WTC11 (cell line): ENCODE measurements around the gene TERF2IP. TPM values are rescaled to one million over a fixed set of nuclear protein-coding genes. Genes with fewer than 3 reads are reported as not detected.

Source experiments
- ATAC-seq: fragments of 200-7000 bp; cut with Tn5 transposase; 2 replicates; pipeline ENCODE4 v1.10.0; 2021; ENCODE audit warnings: mild to moderate bottlenecking, moderate library complexity
- CTCF ChIA-PET: fragments of 300-600 bp; sonication (Branson Sonifier 250); formaldehyde crosslinking; loops from one replicate; lab custom pipeline; 2021; ENCODE audit warnings: antibody characterized with exemption; lab: Charles Lee
- POLR2A ChIA-PET: fragments of 350-600 bp; sonication (Branson Sonifier 250); formaldehyde crosslinking; loops from one replicate; lab custom pipeline; 2021; ENCODE audit warnings: antibody characterized with exemption; lab: Charles Lee
- DNase-seq: peaks from one replicate; pipeline ENCODE4 v3.0.0; 2021; ENCODE audit warnings: low spot score
- H3K27ac Mint-ChIP-seq: 2 replicates; pipeline ENCODE4 v1.8.0; 2021; ENCODE audit warnings: mixed read lengths
- H3K27me3 Mint-ChIP-seq: 2 replicates; pipeline ENCODE4 v1.8.0; 2021; ENCODE audit warnings: low read depth, mild to moderate bottlenecking, moderate library complexity, mixed read lengths
- H3K36me3 Mint-ChIP-seq: 2 replicates; pipeline ENCODE4 v1.8.0; 2021; ENCODE audit warnings: mixed read lengths
- H3K4me1 Mint-ChIP-seq: 2 replicates; pipeline ENCODE4 v1.8.0; 2022; ENCODE audit warnings: mixed read lengths
- H3K4me3 Mint-ChIP-seq: 2 replicates; pipeline ENCODE4 v1.8.0; 2021; ENCODE audit warnings: mild to moderate bottlenecking, moderate library complexity, mixed read lengths
- H3K9me3 Mint-ChIP-seq: 2 replicates; pipeline ENCODE4 v1.8.0; 2021; ENCODE audit warnings: mixed read lengths
- ATF1 ChIP-seq: sonication (generic); formaldehyde crosslinking; IDR thresholded peaks from 2 replicates; pipeline ENCODE4 v1.8.1; 2023; ENCODE audit warnings: mild to moderate bottlenecking, moderate library complexity, missing genetic modification reagents
- CREM ChIP-seq: sonication (generic); formaldehyde crosslinking; IDR thresholded peaks from 2 replicates; pipeline ENCODE4 v1.8.1; 2022; ENCODE audit warnings: mild to moderate bottlenecking, missing genetic modification reagents, moderate library complexity
- ETV6 ChIP-seq: sonication (generic); formaldehyde crosslinking; IDR thresholded peaks from 2 replicates; pipeline ENCODE4 v1.8.1; 2022; ENCODE audit warnings: mild to moderate bottlenecking, missing genetic modification reagents
- FOXK1 ChIP-seq: sonication (generic); formaldehyde crosslinking; IDR thresholded peaks from 2 replicates; pipeline ENCODE4 v1.8.0; 2022; ENCODE audit warnings: mild to moderate bottlenecking, moderate library complexity, missing genetic modification reagents
- FOXP4 ChIP-seq: sonication (generic); formaldehyde crosslinking; IDR thresholded peaks from 2 replicates; pipeline ENCODE4 v1.8.0; 2022; ENCODE audit warnings: mild to moderate bottlenecking, missing genetic modification reagents
- GRHL2 ChIP-seq: fragments of 250-450 bp; sonication (Bioruptor Pico); IDR thresholded peaks from 2 replicates; pipeline ENCODE4 v1.8.0; 2022; ENCODE audit warnings: mild to moderate bottlenecking, moderate library complexity; ENCODE audit not compliant: insufficient replicate concordance, severe bottlenecking
- MXD4 ChIP-seq: fragments of 250-450 bp; sonication (Bioruptor Pico); IDR thresholded peaks from 2 replicates; pipeline ENCODE4 v1.8.0; 2021; ENCODE audit warnings: mild to moderate bottlenecking, moderate library complexity, borderline replicate concordance
- MYBL2 ChIP-seq: sonication (generic); formaldehyde crosslinking; IDR thresholded peaks from 2 replicates; pipeline ENCODE4 v1.8.1; 2023; ENCODE audit warnings: mild to moderate bottlenecking, moderate library complexity, missing genetic modification reagents
- NFYB ChIP-seq: sonication (generic); formaldehyde crosslinking; conservative IDR thresholded peaks from 2 replicates; pipeline ENCODE4 v1.8.0; 2022; ENCODE audit warnings: low read depth, missing genetic modification reagents
- RORB ChIP-seq: fragments of 250-450 bp; sonication (Bioruptor Pico); IDR thresholded peaks from 2 replicates; pipeline ENCODE4 v1.9.0; 2021; ENCODE audit warnings: mild to moderate bottlenecking
- TCF7 ChIP-seq: sonication (generic); formaldehyde crosslinking; IDR thresholded peaks from 2 replicates; pipeline ENCODE4 v1.8.0; 2022; ENCODE audit warnings: mild to moderate bottlenecking, low read depth, missing genetic modification reagents, moderate library complexity
- TEAD4 ChIP-seq: sonication (generic); formaldehyde crosslinking; IDR thresholded peaks from 2 replicates; pipeline ENCODE4 v1.8.0; 2022; ENCODE audit warnings: mild to moderate bottlenecking, missing genetic modification reagents
- ZNF232 ChIP-seq: sonication (generic); formaldehyde crosslinking; IDR thresholded peaks from 2 replicates; pipeline ENCODE4 v1.8.0; 2022; ENCODE audit warnings: mild to moderate bottlenecking, missing genetic modification reagents
- ZNF317 ChIP-seq: sonication (generic); formaldehyde crosslinking; IDR thresholded peaks from 2 replicates; pipeline ENCODE4 v1.8.1; 2023; ENCODE audit warnings: low read depth, mild to moderate bottlenecking, moderate library complexity, missing genetic modification reagents, borderline replicate concordance
- ZNF396 ChIP-seq: fragments of 250-450 bp; sonication (Bioruptor Pico); IDR thresholded peaks from 2 replicates; pipeline ENCODE4 v1.8.0; 2021; ENCODE audit warnings: mild to moderate bottlenecking, moderate library complexity, borderline replicate concordance
- ZNF416 ChIP-seq: fragments of 250-450 bp; sonication (Bioruptor Pico); IDR thresholded peaks from 2 replicates; pipeline ENCODE4 v1.9.0; 2021; ENCODE audit warnings: mild to moderate bottlenecking, inconsistent platforms
- total RNA-seq: library from RNA; stranded (reverse); gene quantifications from 3 replicates; pipeline ENCODE4 v1.2.3, GENCODE V29; 2021
- TF ChIP-seq, protein P1 (sequence below): sonication (generic); formaldehyde crosslinking; IDR thresholded peaks from 2 replicates; pipeline ENCODE4 v1.8.1; 2023; ENCODE audit warnings: mild to moderate bottlenecking, missing genetic modification reagents
- TF ChIP-seq, protein P2 (sequence below): fragments of 250-450 bp; sonication (Bioruptor Pico); IDR thresholded peaks from 2 replicates; pipeline ENCODE4 v1.9.0; 2021; ENCODE audit warnings: moderate library complexity, mild to moderate bottlenecking, inconsistent platforms, borderline replicate concordance
- TF ChIP-seq, protein P3 (sequence below): sonication (generic); formaldehyde crosslinking; IDR thresholded peaks from 2 replicates; pipeline ENCODE4 v1.8.0; 2023; ENCODE audit warnings: missing genetic modification reagents

TERF2IP gene
- total RNA-seq, 1 experiment from 2014 or later: 14.7 TPM

- Mint-ChIP-seq H3K27me3 (no peaks in the 10 kb centered on the region), H3K27ac (no peak overlapping the region), H3K9me3 (no peaks in the 10 kb centered on the region), H3K4me1 (no peaks in the 10 kb centered on the region), H3K4me3 (no peak overlapping the region), H3K36me3 (peaks cover 86% of the 10 kb centered on the region)
- ChIA-PET POLR2A (no interaction called here), CTCF (no interaction called here)
- no peak for DNase-seq
- ATAC-seq: no peak
- TF ChIP-seq FOXK1 (CRISPR knock-in tag): no peak
- TF ChIP-seq NFYB (CRISPR knock-in tag): no peak
- no peak for TF ChIP-seq ZNF317 (CRISPR knock-in tag)
- no peak for TF ChIP-seq CREM (CRISPR knock-in tag)
- TF ChIP-seq, protein P1, sequence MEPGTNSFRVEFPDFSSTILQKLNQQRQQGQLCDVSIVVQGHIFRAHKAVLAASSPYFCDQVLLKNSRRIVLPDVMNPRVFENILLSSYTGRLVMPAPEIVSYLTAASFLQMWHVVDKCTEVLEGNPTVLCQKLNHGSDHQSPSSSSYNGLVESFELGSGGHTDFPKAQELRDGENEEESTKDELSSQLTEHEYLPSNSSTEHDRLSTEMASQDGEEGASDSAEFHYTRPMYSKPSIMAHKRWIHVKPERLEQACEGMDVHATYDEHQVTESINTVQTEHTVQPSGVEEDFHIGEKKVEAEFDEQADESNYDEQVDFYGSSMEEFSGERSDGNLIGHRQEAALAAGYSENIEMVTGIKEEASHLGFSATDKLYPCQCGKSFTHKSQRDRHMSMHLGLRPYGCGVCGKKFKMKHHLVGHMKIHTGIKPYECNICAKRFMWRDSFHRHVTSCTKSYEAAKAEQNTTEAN (CRISPR knock-in tag): no peak
- no peak for TF ChIP-seq ZNF416
- TF ChIP-seq MXD4 (CRISPR knock-in tag): no peak
Measured at GRCh38 chr16:75630052-75630451, 17.5 kb upstream of the TERF2IP start.

GRCh38 chr16:75632857-75633256 lies 14.7 kb upstream of the TERF2IP start:
- Mint-ChIP-seq H3K27me3 (no peaks in the 10 kb centered on the region), H3K36me3 (peaks cover 90% of the 10 kb centered on the region), H3K27ac (no peak overlapping the region), H3K9me3 (no peaks in the 10 kb centered on the region), H3K4me3 (no peak overlapping the region), H3K4me1 (no peaks in the 10 kb centered on the region)
- ChIA-PET CTCF (no interaction called here), POLR2A (no interaction called here)
- no peak for DNase-seq
- TF ChIP-seq GRHL2 (CRISPR knock-in tag) (no peak), ETV6 (no peak)
- TF ChIP-seq, protein P2, sequence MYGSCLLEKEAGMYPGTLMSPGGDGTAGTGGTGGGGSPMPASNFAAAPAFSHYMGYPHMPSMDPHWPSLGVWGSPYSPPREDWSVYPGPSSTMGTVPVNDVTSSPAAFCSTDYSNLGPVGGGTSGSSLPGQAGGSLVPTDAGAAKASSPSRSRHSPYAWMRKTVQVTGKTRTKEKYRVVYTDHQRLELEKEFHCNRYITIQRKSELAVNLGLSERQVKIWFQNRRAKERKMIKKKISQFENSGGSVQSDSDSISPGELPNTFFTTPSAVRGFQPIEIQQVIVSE: no peak
- no peak for ATAC-seq

DNA sequence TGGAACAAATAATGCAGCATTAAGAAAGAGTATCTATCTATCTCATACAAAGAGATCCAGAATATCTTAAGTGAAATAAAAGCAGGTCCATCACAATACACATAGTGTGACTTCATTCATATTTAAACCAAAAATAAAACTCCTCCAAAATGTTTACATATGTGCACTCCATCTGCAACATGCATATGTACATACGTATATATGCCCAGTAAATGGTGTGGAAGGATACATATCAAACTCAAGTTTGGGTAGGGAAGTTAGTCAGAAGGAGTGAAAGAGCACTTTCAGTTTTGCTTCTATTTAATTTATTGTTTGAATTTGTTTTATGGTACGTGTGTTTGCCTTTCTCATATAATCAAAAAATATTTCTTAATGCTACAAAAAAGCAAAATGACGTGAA lies 12.5 kb upstream of the TERF2IP start:
- no peak for DNase-seq
- H3K4me3 Mint-ChIP-seq: no peak overlapping the region
- H3K4me1 Mint-ChIP-seq: no peaks in the 10 kb centered on the region
- no peaks in the 10 kb centered on the region for H3K27me3 Mint-ChIP-seq
- H3K36me3 Mint-ChIP-seq: peaks cover 84% of the 10 kb centered on the region
- ATAC-seq: no peak
- TF ChIP-seq FOXP4 (CRISPR knock-in tag) (no peak), ZNF232 (CRISPR knock-in tag) (no peak), ATF1 (CRISPR knock-in tag) (no peak), MYBL2 (no peak), ZNF396 (CRISPR knock-in tag) (no peak), RORB (CRISPR knock-in tag) (no peak), TEAD4 (CRISPR knock-in tag) (no peak), TCF7 (CRISPR knock-in tag) (no peak)
- TF ChIP-seq, protein P3, sequence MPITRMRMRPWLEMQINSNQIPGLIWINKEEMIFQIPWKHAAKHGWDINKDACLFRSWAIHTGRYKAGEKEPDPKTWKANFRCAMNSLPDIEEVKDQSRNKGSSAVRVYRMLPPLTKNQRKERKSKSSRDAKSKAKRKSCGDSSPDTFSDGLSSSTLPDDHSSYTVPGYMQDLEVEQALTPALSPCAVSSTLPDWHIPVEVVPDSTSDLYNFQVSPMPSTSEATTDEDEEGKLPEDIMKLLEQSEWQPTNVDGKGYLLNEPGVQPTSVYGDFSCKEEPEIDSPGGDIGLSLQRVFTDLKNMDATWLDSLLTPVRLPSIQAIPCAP (CRISPR knock-in tag): no peak
- TF ChIP-seq, all 79 proteins: peak for 0
- ChIA-PET CTCF (no interaction called here), POLR2A (no interaction called here)
- Mint-ChIP-seq H3K9me3 (no peaks in the 10 kb centered on the region), H3K27ac (no peak overlapping the region)
